ENCODE results near the gene NAAA. TPM values are rescaled to one million over a fixed set of nuclear protein-coding genes. Genes with fewer than 3 reads are reported as not detected.

Gene NAAA
- total and polyA plus RNA-seq, 2 donors from 2014 or later: 32.9 to 58.1 TPM

Other genes with a start within 250 kb of the NAAA start
- 49.6 TPM for gene USO1, start 216.4 kb downstream of the NAAA start, total RNA-seq
- gene USO1, start 216.4 kb downstream of the NAAA start, polyA plus RNA-seq (ENCODE audit: insufficient read depth, low read depth, low replicate concordance): 23.2 TPM
- not detected for gene PPEF2, start 38.6 kb downstream of the NAAA start, total RNA-seq
- not detected for gene PPEF2, start 38.6 kb downstream of the NAAA start, polyA plus RNA-seq (ENCODE audit: insufficient read depth, low read depth, low replicate concordance)
- gene SDAD1, start 49.9 kb upstream of the NAAA start, total RNA-seq: 40.7 TPM
- 17.1 TPM for gene SDAD1, start 49.9 kb upstream of the NAAA start, polyA plus RNA-seq (ENCODE audit: insufficient read depth, low read depth, low replicate concordance)
- gene CXCL9, start 66.5 kb upstream of the NAAA start, total RNA-seq: 1.4 TPM
- gene CXCL9, start 66.5 kb upstream of the NAAA start, polyA plus RNA-seq (ENCODE audit: insufficient read depth, low read depth, low replicate concordance): 1.2 TPM
- gene CXCL10, start 82.5 kb upstream of the NAAA start, total RNA-seq: 1.4 TPM
- 1.3 TPM for gene CXCL10, start 82.5 kb upstream of the NAAA start, polyA plus RNA-seq (ENCODE audit: insufficient read depth, low read depth, low replicate concordance)
- gene CXCL11, start 95.1 kb upstream of the NAAA start, total RNA-seq: not detected
- gene CXCL11, start 95.1 kb upstream of the NAAA start, polyA plus RNA-seq (ENCODE audit: insufficient read depth, low read depth, low replicate concordance): not detected
- gene ART3, start 133.7 kb upstream of the NAAA start, total RNA-seq: not detected
- gene ART3, start 133.7 kb upstream of the NAAA start, polyA plus RNA-seq (ENCODE audit: insufficient read depth, low read depth, low replicate concordance): not detected
- gene NUP54, start 207.4 kb upstream of the NAAA start, total RNA-seq: 40.8 TPM
- 15.6 TPM for gene NUP54, start 207.4 kb upstream of the NAAA start, polyA plus RNA-seq (ENCODE audit: insufficient read depth, low read depth, low replicate concordance)

All from kidney (tissue), 2 donors.